ENCODE measurements around the gene BCL7A.

- TF ChIP-seq POLR2AphosphoS5 (IDR thresholded peaks at IDR 0.05; ENCODE audit: borderline replicate concordance, low read depth, low read length) (no peak), FOXP2 (optimal IDR thresholded peaks at IDR 0.05; ENCODE audit: control extremely low read depth, extremely low read length, insufficient read depth) (no peak), EZH2 (IDR thresholded peaks at IDR 0.05) (no peak)
Measured at GRCh38 chr12:122099856-122100255, 78.2 kb downstream of the BCL7A start.

Data from SK-N-MC (cell line).